HCT116 (cell line): ENCODE measurements around the gene LYPD4. TPM values are rescaled to one million over a fixed set of nuclear protein-coding genes. Genes with fewer than 3 reads are reported as not detected.

Experiments used
- ATAC-seq: fragments of 200-7000 bp; cut with Tn5 transposase; 2 replicates; pipeline ENCODE4 v1.9.1; 2020; ENCODE audit warnings: mild to moderate bottlenecking, moderate library complexity
- BruUV-seq: library from RNA; stranded (reverse); fragments of 400-500 nt; replicated peaks from 2 replicates; lab custom pipeline; 2021; lab: Mats Ljungman, UMichigan
- CTCF ChIA-PET: fragments of 300-600 bp; sonication (Branson Sonifier 250); formaldehyde crosslinking; loops from one replicate; lab custom pipeline; 2021; ENCODE audit warnings: antibody characterized with exemption; lab: Charles Lee
- POLR2A ChIA-PET: fragments of 300-600, 350-600 bp; sonication (Branson Sonifier 250); formaldehyde crosslinking; loops from one replicate; lab custom pipeline; 2021; ENCODE audit warnings: antibody characterized with exemption; lab: Charles Lee
- RAD21 ChIA-PET, 2 experiments: fragments of 300-600 bp; sonication (Branson Sonifier 250); formaldehyde crosslinking; loops; one replicate each; lab custom pipeline; 2023; ENCODE audit warnings: low total read pairs in 2 of 2; ENCODE audit not compliant: uncharacterized antibody in 2 of 2, unreplicated experiment in 2 of 2, low non-redundant PET in 1 of 2; lab: Charles Lee
- DNase-seq: peaks from one replicate; pipeline ENCODE4 v3.0.0-alpha.2; 2010; ENCODE audit warnings: low read depth, low spot score
- H2AFZ ChIP-seq: fragments of 200-600 bp; shearing (Covaris generic), sonication (generic); 2 replicates; pipeline ENCODE4 v1.6.1; 2017; ENCODE audit warnings: low read depth, mixed run types, mixed read lengths, antibody characterized with exemption, low read length; ENCODE audit not compliant: poor library complexity, severe bottlenecking
- H3K27ac ChIP-seq: 2 replicates; pipeline ENCODE4 v1.5.1; 2012; ENCODE audit warnings: low read depth, low read length
- H3K27me3 ChIP-seq: fragments of 200-600 bp; sonication (generic); 2 replicates; pipeline ENCODE4 v1.6.1; 2016; ENCODE audit warnings: mixed run types, low read length, mixed read lengths; ENCODE audit not compliant: insufficient read depth
- H3K36me3 ChIP-seq, 2 experiments: fragments of 200-500 bp in 1 of 2; fragments of 200-600 bp in 1 of 2; sonication (Bioruptor generic) in 1 of 2; sonication (generic) in 1 of 2; 2 replicates each; pipeline versions ENCODE4 v1.5.1 to v1.6.1; 2014 to 2016; ENCODE audit warnings: low read length in 2 of 2, inconsistent platforms in 1 of 2, mixed read lengths in 1 of 2, mixed run types in 1 of 2; ENCODE audit not compliant: insufficient read depth in 2 of 2, control insufficient read depth in 1 of 2
- H3K4me1 ChIP-seq, 2 experiments: fragments of 200-600 bp in 1 of 2; sonication (generic) in 1 of 2; 2 replicates each; pipeline versions ENCODE4 v1.5.1 to v1.6.1; 2012 to 2017; ENCODE audit warnings: low read length in 2 of 2, inconsistent platforms in 1 of 2, mild to moderate bottlenecking in 1 of 2, mixed read lengths in 1 of 2, mixed run types in 1 of 2, moderate library complexity in 1 of 2; ENCODE audit not compliant: insufficient read depth in 2 of 2, control insufficient read depth in 1 of 2
- H3K4me2 ChIP-seq: fragments of 200-600 bp; sonication (generic); 2 replicates; pipeline ENCODE4 v1.6.1; 2017; ENCODE audit warnings: mixed run types, low read length, mixed read lengths
- H3K4me3 ChIP-seq, 2 experiments: fragments of 200-600 bp in 1 of 2; sonication (generic) in 1 of 2; replicated peaks in 1 of 2; 2 replicates each; pipeline ENCODE4 v1.5.1; 2011 to 2016; ENCODE audit warnings: low read length in 2 of 2, control low read depth in 1 of 2, low read depth in 1 of 2, mild to moderate bottlenecking in 1 of 2, mixed read lengths in 1 of 2, mixed run types in 1 of 2
- H3K79me2 ChIP-seq: fragments of 200-600 bp; sonication (generic); 2 replicates; pipeline ENCODE4 v1.6.1; 2017; ENCODE audit warnings: mild to moderate bottlenecking, mixed run types, low read length, moderate library complexity, mixed read lengths; ENCODE audit not compliant: insufficient read depth
- H3K9ac ChIP-seq: fragments of 200-600 bp; sonication (generic); 2 replicates; pipeline ENCODE4 v1.6.1; 2016; ENCODE audit warnings: low read length, mixed read lengths
- H3K9me2 ChIP-seq: fragments of 200-600 bp; sonication (generic), shearing (Covaris generic); 2 replicates; pipeline ENCODE4 v1.6.1; 2017; ENCODE audit warnings: mixed run types, mild to moderate bottlenecking, moderate library complexity; ENCODE audit not compliant: insufficient read depth
- H3K9me3 ChIP-seq, 2 experiments: fragments of 200-500 bp in 1 of 2; fragments of 200-600 bp in 1 of 2; sonication (Bioruptor generic) in 1 of 2; sonication (generic) in 1 of 2; 2 replicates each; pipeline ENCODE4 v1.6.1; 2014 to 2017; ENCODE audit warnings: low read length in 2 of 2, mixed read lengths in 2 of 2, inconsistent platforms in 1 of 2, low read depth in 1 of 2, mild to moderate bottlenecking in 1 of 2, mixed run types in 1 of 2, moderate library complexity in 1 of 2; ENCODE audit not compliant: control insufficient read depth in 1 of 2, insufficient read depth in 1 of 2
- H4K20me1 ChIP-seq: fragments of 200-600 bp; sonication (generic), shearing (Covaris generic); 2 replicates; pipeline ENCODE4 v1.6.1; 2017; ENCODE audit warnings: mixed run types, mild to moderate bottlenecking, moderate library complexity; ENCODE audit not compliant: insufficient read depth
- ELF1 ChIP-seq: IDR thresholded peaks from 2 replicates; pipeline ENCODE4 v1.6.1; 2012; ENCODE audit warnings: low read depth, borderline replicate concordance
- EZH2 ChIP-seq: fragments of 200-600 bp; sonication (generic); IDR thresholded peaks from 2 replicates; pipeline ENCODE4 v1.6.1; 2017; ENCODE audit warnings: antibody characterized with exemption, mixed run types
- MAX ChIP-seq: IDR thresholded peaks from 2 replicates; pipeline ENCODE4 v1.6.1; 2012
- SP1 ChIP-seq: IDR thresholded peaks from 2 replicates; pipeline ENCODE4 v1.6.1; 2012; ENCODE audit warnings: low read depth
- YY1 ChIP-seq: IDR thresholded peaks from 2 replicates; pipeline ENCODE4 v1.6.1; 2011; ENCODE audit warnings: low read length, low read depth, moderate library complexity, mild to moderate bottlenecking; ENCODE audit not compliant: insufficient replicate concordance; ENCODE audit errors: extremely low read depth
- ZBTB33 ChIP-seq: IDR thresholded peaks from 2 replicates; pipeline ENCODE4 v1.6.1; 2011; ENCODE audit warnings: mild to moderate bottlenecking, low read length, moderate library complexity; ENCODE audit not compliant: insufficient replicate concordance; ENCODE audit errors: extremely low read depth
- ZFX ChIP-seq: fragments of 450-650 bp; IDR thresholded peaks from 2 replicates; pipeline ENCODE4 v1.6.1; 2017
- ZNF274 ChIP-seq: fragments of 200-500 bp; sonication (Bioruptor generic); IDR thresholded peaks from 2 replicates; pipeline ENCODE4 v1.6.1; 2014; ENCODE audit warnings: mild to moderate bottlenecking, low read depth, low read length, inconsistent platforms
- intact Hi-C: fragments of 100-400 bp; cut with micrococcal nuclease; formaldehyde crosslinking; loops from 2 replicates; pipeline ENCODE4 v1.10.0; 2022
- total RNA-seq: library from RNA; stranded (reverse); gene quantifications from one replicate; pipeline ENCODE4 v1.2.1, GENCODE V29; 2021; ENCODE audit not compliant: unreplicated experiment
- TF ChIP-seq, protein P1 (sequence below): IDR thresholded peaks from 2 replicates; pipeline ENCODE4 v1.6.1; 2012

LYPD4 gene
- total RNA-seq, 1 experiment from 2014 or later = not detected

- TF ChIP-seq ZBTB33 = no peak
- TF ChIP-seq MAX = no peak
- TF ChIP-seq ZNF274 = no peak
- TF ChIP-seq YY1 = no peak
- no peak for TF ChIP-seq ZFX
- no peak for TF ChIP-seq EZH2
- no peak for TF ChIP-seq SP1
- TF ChIP-seq, protein P1, sequence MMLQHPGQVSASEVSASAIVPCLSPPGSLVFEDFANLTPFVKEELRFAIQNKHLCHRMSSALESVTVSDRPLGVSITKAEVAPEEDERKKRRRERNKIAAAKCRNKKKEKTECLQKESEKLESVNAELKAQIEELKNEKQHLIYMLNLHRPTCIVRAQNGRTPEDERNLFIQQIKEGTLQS = no peak
- TF ChIP-seq ELF1 = no peak
- TF ChIP-seq, all 23 proteins: peak for 0
- Histone ChIP-seq H3K9ac (peak overlapping the region; percentile 96), H3K9me3 (no peaks in the 10 kb centered on the region), H3K27ac (peak overlapping the region; percentile 99), H3K4me3 (peak overlapping the region; percentile 73 to 100), H3K4me2 (peak overlapping the region; percentile 88), H2AFZ (no peak overlapping the region), H3K79me2 (peaks cover 66% of the 10 kb centered on the region), H3K36me3 (peaks cover 52 to 60% of the 10 kb centered on the region in 2 experiments), H4K20me1 (peaks cover 30% of the 10 kb centered on the region; the same call in 1 of the 2 replicates), H3K4me1 (peaks cover 26 to 59% of the 10 kb centered on the region in 2 experiments), H3K27me3 (no peaks in the 10 kb centered on the region), H3K9me2 (no peaks in the 10 kb centered on the region)
- ChIA-PET CTCF (no interaction called here), RAD21 (no interaction called here), POLR2A (interaction anchor here (0.6 to 3.2 kb wide), 3 partner anchors 11 to 97 kb away, joined by 4 to 18 read pairs (median 4); partner anchors contain the start of genes ARHGEF1 and RABAC1)
- no TSS peak for BruUV-seq
- no peak for DNase-seq
- no peak for ATAC-seq
- intact Hi-C loops = no loop called here
Measured at GRCh38 chr19:41861846-41862245, 17.4 kb upstream of the LYPD4 start.
